Head of caudate nucleus (tissue), 42 donors: ENCODE results near the gene CNNM1.

ENCODE experiments used
- DNase-seq, 42 donors: peaks; one replicate each; pipeline versions ENCODE4 v3.0.0 to v3.0.0-alpha.2; 2020 to 2021; ENCODE audit warnings: mixed read lengths in 7 of 42
- intact Hi-C: fragments of 100-400 bp; cut with DNase I; formaldehyde crosslinking; loops from one replicate; pipeline ENCODE4 v1.15.0; 2022

The CNNM1 gene

GRCh38 chr10:99395750-99396445, 66.7 kb downstream of the CNNM1 start:
- peak in 6 of 42 donors; percentile 9 to 54 (median 39) for DNase-seq
- intact Hi-C loops, result no loop called here

DNA sequence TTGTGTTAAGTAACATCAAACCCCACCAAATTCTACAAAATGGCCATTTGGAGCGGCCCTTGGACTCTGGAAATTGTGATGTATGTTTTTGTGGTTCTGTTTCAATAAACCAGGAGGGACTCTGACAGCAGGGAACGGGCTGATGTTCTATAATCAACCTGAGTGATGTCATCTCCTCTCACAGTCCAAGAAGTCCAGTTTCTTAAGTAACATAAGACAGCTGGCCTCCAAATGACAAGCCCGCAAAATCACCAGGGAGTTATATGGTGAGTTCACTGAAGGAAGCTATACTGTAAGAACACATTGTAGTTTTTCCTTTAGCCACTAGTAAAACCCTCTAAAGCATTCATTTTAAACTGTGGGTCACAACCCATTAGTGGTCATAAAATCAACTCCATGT, 67.3 kb downstream of the CNNM1 start:
- intact Hi-C loops, result no loop called here
- no peak for DNase-seq

DNA sequence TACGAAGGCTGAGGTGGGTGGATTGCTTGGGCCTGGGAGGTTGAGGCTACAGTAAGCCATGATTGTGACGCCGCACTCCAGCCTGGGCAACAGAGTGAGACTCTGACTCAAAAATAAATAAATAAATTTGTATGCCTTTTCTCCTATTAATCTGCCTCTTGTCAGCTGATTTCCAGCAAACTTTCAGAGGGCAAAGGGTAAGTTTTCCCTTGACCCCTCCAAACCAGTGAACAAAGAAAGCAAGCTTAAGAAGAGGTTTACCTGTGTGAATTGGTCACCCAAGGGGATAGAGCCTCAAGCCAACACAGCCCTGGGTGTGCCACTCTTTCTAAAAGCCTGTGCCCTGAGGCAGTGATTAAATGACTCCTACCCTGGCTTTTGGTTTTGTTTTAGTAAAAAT, 70.5 kb downstream of the CNNM1 start:
- intact Hi-C loops, result no loop called here

DNA sequence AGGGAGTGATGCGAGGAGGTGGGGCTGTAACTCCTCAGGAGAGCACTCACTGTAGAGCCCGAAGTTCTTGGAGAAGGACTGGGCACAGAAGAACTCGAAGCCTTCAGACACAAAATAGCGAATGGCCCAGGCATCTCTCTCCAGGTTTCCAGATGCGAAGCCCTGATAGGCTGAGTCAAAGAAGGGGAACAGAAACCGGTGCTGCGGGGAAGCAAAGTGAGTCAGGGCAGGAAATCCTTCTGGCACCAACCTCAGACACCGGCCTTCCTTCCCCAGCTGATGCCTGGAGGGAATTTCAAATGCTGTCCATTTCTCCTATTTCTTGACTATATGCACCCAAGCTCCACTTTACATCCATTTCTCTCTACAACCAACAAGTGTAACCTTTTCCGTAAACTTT, 74.5 kb downstream of the CNNM1 start:
- intact Hi-C loops, result no loop called here
- DNase-seq, result no peak

More for the DNA sequence above, 70.5 kb downstream of the CNNM1 start:
- DNase-seq, result no peak

DNA sequence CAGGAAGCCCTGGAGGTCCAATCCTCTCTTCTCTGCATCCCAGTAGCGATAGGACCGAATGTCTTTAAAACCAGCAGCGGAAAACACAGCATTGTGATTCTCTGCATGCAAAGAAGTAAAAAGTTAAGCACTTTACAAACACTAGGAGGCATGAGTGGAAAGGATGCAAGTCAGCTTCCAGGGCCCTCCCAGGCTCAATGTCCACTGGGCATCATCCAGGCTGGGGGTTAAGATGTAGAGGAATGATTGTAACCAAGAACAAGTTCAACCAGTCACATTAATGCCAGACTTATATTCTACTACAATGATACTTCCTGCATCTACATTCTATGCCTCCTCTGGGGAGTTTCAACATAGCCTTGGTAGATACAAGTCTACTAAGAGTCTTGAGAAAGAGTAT, 77.0 kb downstream of the CNNM1 start:
- DNase-seq, result no peak
- intact Hi-C loops, result no loop called here

GRCh38 chr10:99410146-99410545, 81.0 kb downstream of the CNNM1 start:
- no peak for DNase-seq
- intact Hi-C loops, result no loop called here

- no peak for DNase-seq
- intact Hi-C loops, result no loop called here
Observed at GRCh38 chr10:99410876-99411275, 81.7 kb downstream of the CNNM1 start.

- no peak for DNase-seq
- intact Hi-C loops, result no loop called here
Observed at GRCh38 chr10:99411546-99411945, 82.4 kb downstream of the CNNM1 start.

- DNase-seq, result no peak
- intact Hi-C loops, result no loop called here
Observed at GRCh38 chr10:99412099-99412498, 82.9 kb downstream of the CNNM1 start.

GRCh38 chr10:99418910-99419624, 89.9 kb downstream of the CNNM1 start:
- intact Hi-C loops, result no loop called here
- DNase-seq, result no peak

- DNase-seq, result no peak
- intact Hi-C loops, result no loop called here
Observed at GRCh38 chr10:99419688-99420087, 90.5 kb downstream of the CNNM1 start.

- no peak for DNase-seq
- intact Hi-C loops, result no loop called here
Observed at GRCh38 chr10:99421233-99421739, 92.1 kb downstream of the CNNM1 start.

DNA sequence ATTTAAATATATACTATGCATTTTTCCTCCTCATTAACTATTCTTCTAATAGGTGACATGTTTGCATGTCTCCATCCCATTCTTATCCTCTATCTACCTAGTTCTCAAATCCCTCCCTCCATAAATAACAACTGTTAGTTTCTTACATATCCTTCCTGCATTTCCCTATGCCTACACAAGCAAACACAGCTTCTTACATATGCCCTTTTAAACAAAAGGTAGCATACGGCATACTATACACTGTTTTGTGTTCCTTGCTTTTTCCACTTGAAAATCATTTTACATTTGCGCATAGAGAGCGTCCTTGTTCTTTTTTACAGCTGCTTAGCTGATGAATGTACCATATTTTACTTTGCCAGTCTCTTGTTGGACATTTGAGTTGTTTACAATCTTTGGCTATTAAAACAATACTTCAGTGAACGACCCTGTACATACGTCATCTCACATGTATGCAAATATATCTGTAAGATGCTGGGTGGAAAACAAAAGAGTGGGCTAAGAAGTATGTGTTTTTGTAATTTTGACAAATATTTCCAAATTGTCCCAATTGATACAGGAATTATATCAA, 93.5 kb downstream of the CNNM1 start:
- intact Hi-C loops, result no loop called here
- no peak for DNase-seq

DNA sequence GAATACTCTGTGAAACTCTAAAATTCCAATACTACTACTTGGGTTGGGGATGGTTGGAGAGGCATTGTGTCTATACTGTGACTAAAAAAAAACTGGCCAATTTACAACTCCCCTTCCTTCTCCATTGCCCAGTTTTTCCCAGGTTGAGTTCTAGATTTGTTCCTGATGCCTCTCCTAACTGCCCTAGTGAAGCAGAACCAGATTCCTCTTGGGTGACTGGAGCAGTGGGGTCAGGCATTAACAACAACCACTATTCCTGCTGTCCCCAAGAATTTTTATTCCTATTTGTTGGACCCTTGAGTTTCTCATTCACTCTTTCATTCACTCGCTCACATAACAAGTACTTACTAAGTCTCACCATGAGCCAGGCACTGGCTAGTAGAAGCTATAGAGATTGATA, 95.5 kb downstream of the CNNM1 start:
- no peak for DNase-seq
- intact Hi-C loops, result no loop called here

- intact Hi-C loops, result no loop called here
- DNase-seq, result no peak
Observed at GRCh38 chr10:99425204-99425603, 96.0 kb downstream of the CNNM1 start.

DNA sequence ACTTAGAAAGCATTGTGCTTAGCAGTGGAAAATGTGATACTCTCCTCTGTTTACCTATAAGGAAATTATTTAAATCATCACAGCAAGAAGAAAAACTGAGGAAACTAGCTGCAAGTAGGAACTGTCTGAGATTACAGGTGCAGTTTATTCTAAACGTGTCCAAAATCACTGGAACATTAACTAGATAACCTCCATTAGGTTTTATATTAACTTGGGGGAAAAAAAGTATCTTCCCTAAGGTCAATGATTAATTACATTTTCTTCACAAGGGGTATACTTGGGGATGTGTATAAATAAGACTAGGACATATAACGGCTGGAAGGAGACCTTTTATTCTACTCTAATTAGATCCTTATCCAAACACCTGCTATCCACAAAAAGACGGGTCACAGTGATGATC, 97.5 kb downstream of the CNNM1 start:
- intact Hi-C loops, result no loop called here
- no peak for DNase-seq

GRCh38 chr10:99427566-99428190, 98.5 kb downstream of the CNNM1 start:
- intact Hi-C loops, result no loop called here
- DNase-seq, result no peak

DNA sequence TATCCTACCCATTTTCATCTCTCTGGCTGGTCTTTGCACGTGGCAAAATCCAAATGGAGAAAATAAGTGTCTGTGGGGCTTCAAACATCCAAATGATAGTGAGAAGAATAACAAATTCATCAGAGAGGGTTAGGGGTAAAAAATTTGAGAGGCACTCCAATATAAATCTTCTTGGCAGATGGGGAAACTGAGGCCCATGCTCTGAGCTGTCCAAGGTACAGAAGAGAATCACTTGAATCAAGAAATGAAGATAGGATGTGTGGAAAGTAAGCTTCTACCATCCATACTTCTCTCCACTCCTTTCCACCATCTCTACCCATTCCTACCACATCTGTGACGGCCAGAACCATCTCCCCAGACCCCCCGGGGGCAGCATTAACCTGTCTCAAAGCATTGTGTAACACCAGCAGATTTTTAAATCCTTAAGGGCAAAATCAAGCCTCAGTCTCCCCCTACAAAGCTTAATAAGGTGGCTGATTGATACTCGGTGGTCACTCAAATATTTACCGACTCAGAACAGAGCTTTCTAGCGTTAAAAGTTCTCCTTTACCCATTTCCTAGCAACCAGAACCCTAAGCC, 100.5 kb downstream of the CNNM1 start:
- intact Hi-C loops, result loop anchor here (2.0 to 10.0 kb wide), 2 partner anchors 191 to 285 kb away; partner anchors contain the start of gene SLC25A28

DNA sequence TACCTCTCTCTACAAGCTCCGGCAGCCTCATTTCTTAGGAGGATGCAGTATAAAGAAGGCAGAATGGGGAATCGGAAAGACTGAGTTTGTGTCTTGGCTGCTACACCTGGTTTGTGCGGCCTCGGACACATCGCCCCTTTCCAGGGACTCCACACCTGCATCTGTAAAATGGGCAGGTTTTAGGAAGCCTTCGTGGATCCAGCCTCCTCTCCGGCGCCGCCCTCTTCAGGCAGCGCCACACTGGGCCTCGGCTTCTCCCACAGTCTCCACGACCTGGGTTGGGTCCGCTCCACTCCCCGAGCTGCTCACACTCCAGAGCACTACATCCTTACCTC, 100.9 kb downstream of the CNNM1 start:
- intact Hi-C loops, result loop anchor here (2.0 to 10.0 kb wide), 2 partner anchors 191 to 285 kb away; partner anchors contain the start of gene SLC25A28
- peak in 3 of 42 donors; percentile 9 to 14 (median 11) for DNase-seq

More for the DNA sequence above, 100.5 kb downstream of the CNNM1 start:
- no peak for DNase-seq
